ENCODE data around the gene DRD3.

DRD3 gene

DNA sequence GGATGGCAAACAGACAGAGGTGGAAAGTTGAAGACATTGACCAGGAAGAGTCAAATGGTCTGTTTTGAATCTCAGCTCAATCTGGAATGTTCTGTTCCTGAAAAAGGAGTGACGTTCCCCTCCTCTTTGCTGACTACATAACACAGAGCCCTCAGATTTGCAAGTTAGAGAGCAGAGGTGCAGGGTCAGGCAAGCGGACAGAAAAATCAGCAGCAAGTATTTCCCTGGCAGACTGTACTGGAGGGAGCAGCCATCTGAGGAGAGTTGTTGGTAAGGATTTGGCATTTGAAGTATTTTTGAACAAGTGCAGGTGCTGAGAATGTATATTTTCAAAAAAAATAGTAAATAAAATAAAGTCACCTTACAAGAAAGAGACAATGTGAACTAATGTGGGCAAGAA lies 40.9 kb upstream of the DRD3 start:
- no peaks in the 10 kb centered on the region for H3K27me3 ChIP-seq (ENCODE audit: control insufficient read depth, low read length)
- no peak overlapping the region for H3K27ac ChIP-seq (ENCODE audit: low read depth, low read length)
- H3K4me1 ChIP-seq (ENCODE audit: control insufficient read depth, low read length): peaks cover 83% of the 10 kb centered on the region
- peak overlapping the region; percentile 53 for H3K4me2 ChIP-seq (ENCODE audit: low read length)
- H3K9me3 ChIP-seq (ENCODE audit: control insufficient read depth, insufficient read depth, low read length): peaks cover 6% of the 10 kb centered on the region
- H3K36me3 ChIP-seq (ENCODE audit: control insufficient read depth, low read length): peaks cover 4% of the 10 kb centered on the region; the same call in 1 of the 2 replicates
- TF ChIP-seq CTCF (IDR thresholded peaks at IDR 0.05; ENCODE audit: low read depth, low read length, poor library complexity, severe bottlenecking) (no peak), EZH2phosphoT487 (IDR thresholded peaks at IDR 0.05; ENCODE audit: borderline replicate concordance, low read length) (no peak)
- peaks cover 14% of the 10 kb centered on the region for H3K79me2 ChIP-seq (ENCODE audit: control insufficient read depth, low read length)
- peaks cover 9% of the 10 kb centered on the region for H3F3A ChIP-seq (ENCODE audit: control insufficient read depth, insufficient read depth)
- no peaks in the 10 kb centered on the region for H4K20me1 ChIP-seq (ENCODE audit: control insufficient read depth, insufficient read depth, low read depth, low read length)
- no peaks in the 10 kb centered on the region for H3K9me2 ChIP-seq (replicated peaks; ENCODE audit: control insufficient read depth, low read length)
- peak overlapping the region; percentile 8; the same call in 1 of the 2 replicates for H3K4me3 ChIP-seq (ENCODE audit: low read length)

DNA sequence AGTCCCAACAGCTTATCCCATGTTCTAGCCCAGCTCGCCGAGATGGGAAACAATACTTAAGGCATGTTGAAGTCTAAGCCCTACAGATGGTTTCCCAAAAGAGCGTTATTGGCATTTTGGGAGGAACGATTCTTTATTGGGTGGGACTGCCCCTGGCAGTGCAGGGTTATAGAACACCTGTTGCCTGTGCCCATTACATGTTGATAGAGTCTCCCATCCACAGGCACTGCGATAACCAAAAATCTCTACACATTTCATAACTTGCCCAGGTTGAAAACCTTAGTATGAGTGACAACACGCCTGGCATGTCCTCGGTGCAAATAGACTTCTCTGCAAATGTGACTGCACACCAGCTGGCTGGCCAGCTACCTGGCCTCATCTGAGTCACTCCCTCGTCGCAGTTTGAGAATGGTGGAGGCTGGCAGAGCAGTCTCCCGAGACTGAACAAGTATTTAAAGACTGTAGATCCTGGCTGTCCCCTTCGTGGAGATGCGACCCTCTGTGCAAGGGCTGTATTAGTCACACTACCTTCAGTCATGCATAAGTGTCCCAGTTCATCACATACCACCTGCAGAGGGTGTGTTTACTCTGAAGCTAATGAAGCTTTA lies 39.8 kb upstream of the DRD3 start:
- peaks cover 14% of the 10 kb centered on the region for H3K79me2 ChIP-seq (ENCODE audit: control insufficient read depth, low read length)
- H3K4me3 ChIP-seq (ENCODE audit: low read length): peak overlapping the region; percentile 36
- no peaks in the 10 kb centered on the region for H3K9me2 ChIP-seq (replicated peaks; ENCODE audit: control insufficient read depth, low read length)
- no peaks in the 10 kb centered on the region for H4K20me1 ChIP-seq (ENCODE audit: control insufficient read depth, insufficient read depth, low read depth, low read length)
- no peaks in the 10 kb centered on the region for H3K9me3 ChIP-seq (ENCODE audit: control insufficient read depth, insufficient read depth, low read length)
- H3F3A ChIP-seq (ENCODE audit: control insufficient read depth, insufficient read depth): peaks cover 20% of the 10 kb centered on the region
- H3K4me1 ChIP-seq (ENCODE audit: control insufficient read depth, low read length): peaks cover 94% of the 10 kb centered on the region
- H3K27ac ChIP-seq (ENCODE audit: low read depth, low read length): 0 out of 2 replicates have a peak overlapping the region, but pooled peaks have one; percentile 5
- TF ChIP-seq EZH2phosphoT487 (IDR thresholded peaks at IDR 0.05; ENCODE audit: borderline replicate concordance, low read length) (no peak), CTCF (IDR thresholded peaks at IDR 0.05; ENCODE audit: low read depth, low read length, poor library complexity, severe bottlenecking) (no peak)
- no peaks in the 10 kb centered on the region for H3K27me3 ChIP-seq (ENCODE audit: control insufficient read depth, low read length)
- peaks cover 4% of the 10 kb centered on the region; the same call in 1 of the 2 replicates for H3K36me3 ChIP-seq (ENCODE audit: control insufficient read depth, low read length)
- H3K4me2 ChIP-seq (ENCODE audit: low read length): peak overlapping the region; percentile 53

DNA sequence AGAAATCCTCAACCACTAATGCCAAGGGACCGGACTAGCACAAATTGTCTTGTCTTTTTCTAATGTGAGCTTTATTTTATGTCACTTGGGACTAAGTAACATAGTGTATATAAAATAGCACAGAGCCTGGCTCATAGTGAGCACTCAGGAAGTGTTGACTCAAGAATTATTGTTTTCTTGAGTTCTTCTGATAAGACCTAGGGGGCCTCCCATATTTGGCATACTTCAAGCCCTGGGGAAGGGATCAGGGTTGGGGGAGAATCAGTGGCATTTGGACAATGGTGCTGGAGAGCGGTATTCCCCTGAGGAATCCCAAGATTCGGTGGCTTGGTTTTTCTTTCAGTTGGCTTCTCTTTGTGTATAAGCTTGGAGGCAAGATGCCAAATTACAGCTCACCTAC lies 39.2 kb upstream of the DRD3 start:
- H3K4me1 ChIP-seq (ENCODE audit: control insufficient read depth, low read length): peaks cover 94% of the 10 kb centered on the region
- no peaks in the 10 kb centered on the region for H3K27me3 ChIP-seq (ENCODE audit: control insufficient read depth, low read length)
- H3K36me3 ChIP-seq (ENCODE audit: control insufficient read depth, low read length): peaks cover 4% of the 10 kb centered on the region; the same call in 1 of the 2 replicates
- peak overlapping the region; percentile 53; the same call in 1 of the 2 replicates for H3K4me2 ChIP-seq (ENCODE audit: low read length)
- TF ChIP-seq CTCF (IDR thresholded peaks at IDR 0.05; ENCODE audit: low read depth, low read length, poor library complexity, severe bottlenecking) (no peak), EZH2phosphoT487 (IDR thresholded peaks at IDR 0.05; ENCODE audit: borderline replicate concordance, low read length) (no peak)
- peaks cover 27% of the 10 kb centered on the region for H3F3A ChIP-seq (ENCODE audit: control insufficient read depth, insufficient read depth)
- no peaks in the 10 kb centered on the region for H4K20me1 ChIP-seq (ENCODE audit: control insufficient read depth, insufficient read depth, low read depth, low read length)
- H3K4me3 ChIP-seq (ENCODE audit: low read length): no peak overlapping the region
- no peaks in the 10 kb centered on the region for H3K9me2 ChIP-seq (replicated peaks; ENCODE audit: control insufficient read depth, low read length)
- H3K79me2 ChIP-seq (ENCODE audit: control insufficient read depth, low read length): peaks cover 14% of the 10 kb centered on the region
- H3K9me3 ChIP-seq (ENCODE audit: control insufficient read depth, insufficient read depth, low read length): no peaks in the 10 kb centered on the region
- no peak overlapping the region for H3K27ac ChIP-seq (ENCODE audit: low read depth, low read length)

Data from DOHH2 (cell line).